GM18951 (cell line): ENCODE results near the gene ADRA2B.
"Not testable (repeated sequence)": the region's sequence is repeated elsewhere in the genome, so short reads cannot be mapped to it uniquely, and the experiment has no call there.

Experiments used
- POLR2A ChIP-seq: IDR thresholded peaks from 4 replicates; pipeline ENCODE4 v1.6.1; 2011; ENCODE audit warnings: mild to moderate bottlenecking; ENCODE audit not compliant: insufficient read length, insufficient read depth; ENCODE audit errors: extremely low read depth
- in situ Hi-C: fragments of 300-500 bp; cut with MboI; formaldehyde crosslinking; loops from one replicate; pipeline ENCODE4 v1.12.0; 2022; ENCODE audit warnings: low sequenced_read_pairs, mixed read lengths, inconsistent platforms; ENCODE audit not compliant: unreplicated experiment

The ADRA2B gene

GRCh38 chr2:96072746-96073145 lies 43.6 kb downstream of the ADRA2B start:
- in situ Hi-C loops: no loop called here
- TF ChIP-seq POLR2A: no peak

GRCh38 chr2:96071977-96072491 lies 44.3 kb downstream of the ADRA2B start:
- in situ Hi-C loops: not testable (repeated sequence)

- in situ Hi-C loops: not testable (repeated sequence)
These were observed 45.0 kb downstream of the ADRA2B start for GRCh38 chr2:96071087-96071976.

GRCh38 chr2:96070351-96070750 lies 46.0 kb downstream of the ADRA2B start:
- in situ Hi-C loops: not testable (repeated sequence)

- in situ Hi-C loops: loop anchor here (10.0 kb wide), 1 partner anchor 1545 kb away; no protein-coding TSS in a partner anchor
These were observed 46.5 kb downstream of the ADRA2B start for GRCh38 chr2:96069878-96070277.

- in situ Hi-C loops: loop anchor here (10.0 kb wide), 1 partner anchor 1547 kb away; no protein-coding TSS in a partner anchor
These were observed 48.3 kb downstream of the ADRA2B start for GRCh38 chr2:96067902-96068581.

- in situ Hi-C loops: loop anchor here (10.0 kb wide), 1 partner anchor 1548 kb away; no protein-coding TSS in a partner anchor
These were observed 49.2 kb downstream of the ADRA2B start for GRCh38 chr2:96067098-96067660.

GRCh38 chr2:96066511-96066910 lies 49.9 kb downstream of the ADRA2B start:
- in situ Hi-C loops: loop anchor here (10.0 kb wide), 1 partner anchor 1548 kb away; no protein-coding TSS in a partner anchor

GRCh38 chr2:96065954-96066353 lies 50.4 kb downstream of the ADRA2B start:
- in situ Hi-C loops: loop anchor here (10.0 kb wide), 1 partner anchor 1549 kb away; no protein-coding TSS in a partner anchor

GRCh38 chr2:96065381-96065930 lies 50.9 kb downstream of the ADRA2B start:
- in situ Hi-C loops: loop anchor here (10.0 kb wide), 1 partner anchor 1549 kb away; no protein-coding TSS in a partner anchor
- TF ChIP-seq POLR2A: no peak

GRCh38 chr2:96064760-96065159 lies 51.6 kb downstream of the ADRA2B start:
- in situ Hi-C loops: loop anchor here (10.0 kb wide), 1 partner anchor 1550 kb away; no protein-coding TSS in a partner anchor

GRCh38 chr2:96064047-96064675 lies 52.2 kb downstream of the ADRA2B start:
- in situ Hi-C loops: loop anchor here (10.0 kb wide), 1 partner anchor 1551 kb away; no protein-coding TSS in a partner anchor

- in situ Hi-C loops: loop anchor here (10.0 kb wide), 1 partner anchor 1551 kb away; no protein-coding TSS in a partner anchor
These were observed 53.1 kb downstream of the ADRA2B start for GRCh38 chr2:96063116-96063899.
